HCT116 (cell line): ENCODE measurements around the gene CNTN2. TPM values are rescaled to one million over a fixed set of nuclear protein-coding genes. Genes with fewer than 3 reads are reported as not detected.

ENCODE experiments used
- ATAC-seq: fragments of 200-7000 bp; cut with Tn5 transposase; 2 replicates; pipeline ENCODE4 v1.9.1; 2020; ENCODE audit warnings: mild to moderate bottlenecking, moderate library complexity
- BruUV-seq: library from RNA; stranded (reverse); fragments of 400-500 nt; replicated peaks from 2 replicates; lab custom pipeline; 2021; lab: Mats Ljungman, UMichigan
- CTCF ChIA-PET: fragments of 300-600 bp; sonication (Branson Sonifier 250); formaldehyde crosslinking; loops from one replicate; lab custom pipeline; 2021; ENCODE audit warnings: antibody characterized with exemption; lab: Charles Lee
- POLR2A ChIA-PET: fragments of 300-600, 350-600 bp; sonication (Branson Sonifier 250); formaldehyde crosslinking; loops from one replicate; lab custom pipeline; 2021; ENCODE audit warnings: antibody characterized with exemption; lab: Charles Lee
- RAD21 ChIA-PET, 2 experiments: fragments of 300-600 bp; sonication (Branson Sonifier 250); formaldehyde crosslinking; loops; one replicate each; lab custom pipeline; 2023; ENCODE audit warnings: low total read pairs in 2 of 2; ENCODE audit not compliant: uncharacterized antibody in 2 of 2, unreplicated experiment in 2 of 2, low non-redundant PET in 1 of 2; lab: Charles Lee
- DNase-seq: peaks from one replicate; pipeline ENCODE4 v3.0.0-alpha.2; 2010; ENCODE audit warnings: low read depth, low spot score
- H2AFZ ChIP-seq: fragments of 200-600 bp; shearing (Covaris generic), sonication (generic); 2 replicates; pipeline ENCODE4 v1.6.1; 2017; ENCODE audit warnings: low read depth, mixed run types, mixed read lengths, antibody characterized with exemption, low read length; ENCODE audit not compliant: poor library complexity, severe bottlenecking
- H3K27ac ChIP-seq: 2 replicates; pipeline ENCODE4 v1.5.1; 2012; ENCODE audit warnings: low read depth, low read length
- H3K27me3 ChIP-seq: fragments of 200-600 bp; sonication (generic); 2 replicates; pipeline ENCODE4 v1.6.1; 2016; ENCODE audit warnings: mixed run types, low read length, mixed read lengths; ENCODE audit not compliant: insufficient read depth
- H3K36me3 ChIP-seq, 2 experiments: fragments of 200-500 bp in 1 of 2; fragments of 200-600 bp in 1 of 2; sonication (Bioruptor generic) in 1 of 2; sonication (generic) in 1 of 2; 2 replicates each; pipeline versions ENCODE4 v1.5.1 to v1.6.1; 2014 to 2016; ENCODE audit warnings: low read length in 2 of 2, inconsistent platforms in 1 of 2, mixed read lengths in 1 of 2, mixed run types in 1 of 2; ENCODE audit not compliant: insufficient read depth in 2 of 2, control insufficient read depth in 1 of 2
- H3K4me1 ChIP-seq, 2 experiments: fragments of 200-600 bp in 1 of 2; sonication (generic) in 1 of 2; 2 replicates each; pipeline versions ENCODE4 v1.5.1 to v1.6.1; 2012 to 2017; ENCODE audit warnings: low read length in 2 of 2, inconsistent platforms in 1 of 2, mild to moderate bottlenecking in 1 of 2, mixed read lengths in 1 of 2, mixed run types in 1 of 2, moderate library complexity in 1 of 2; ENCODE audit not compliant: insufficient read depth in 2 of 2, control insufficient read depth in 1 of 2
- H3K4me2 ChIP-seq: fragments of 200-600 bp; sonication (generic); 2 replicates; pipeline ENCODE4 v1.6.1; 2017; ENCODE audit warnings: mixed run types, low read length, mixed read lengths
- H3K4me3 ChIP-seq, 2 experiments: fragments of 200-600 bp in 1 of 2; sonication (generic) in 1 of 2; replicated peaks in 1 of 2; 2 replicates each; pipeline ENCODE4 v1.5.1; 2011 to 2016; ENCODE audit warnings: low read length in 2 of 2, control low read depth in 1 of 2, low read depth in 1 of 2, mild to moderate bottlenecking in 1 of 2, mixed read lengths in 1 of 2, mixed run types in 1 of 2
- H3K79me2 ChIP-seq: fragments of 200-600 bp; sonication (generic); 2 replicates; pipeline ENCODE4 v1.6.1; 2017; ENCODE audit warnings: mild to moderate bottlenecking, mixed run types, low read length, moderate library complexity, mixed read lengths; ENCODE audit not compliant: insufficient read depth
- H3K9ac ChIP-seq: fragments of 200-600 bp; sonication (generic); 2 replicates; pipeline ENCODE4 v1.6.1; 2016; ENCODE audit warnings: low read length, mixed read lengths
- H3K9me2 ChIP-seq: fragments of 200-600 bp; sonication (generic), shearing (Covaris generic); 2 replicates; pipeline ENCODE4 v1.6.1; 2017; ENCODE audit warnings: mixed run types, mild to moderate bottlenecking, moderate library complexity; ENCODE audit not compliant: insufficient read depth
- H3K9me3 ChIP-seq, 2 experiments: fragments of 200-500 bp in 1 of 2; fragments of 200-600 bp in 1 of 2; sonication (Bioruptor generic) in 1 of 2; sonication (generic) in 1 of 2; 2 replicates each; pipeline ENCODE4 v1.6.1; 2014 to 2017; ENCODE audit warnings: low read length in 2 of 2, mixed read lengths in 2 of 2, inconsistent platforms in 1 of 2, low read depth in 1 of 2, mild to moderate bottlenecking in 1 of 2, mixed run types in 1 of 2, moderate library complexity in 1 of 2; ENCODE audit not compliant: control insufficient read depth in 1 of 2, insufficient read depth in 1 of 2
- H4K20me1 ChIP-seq: fragments of 200-600 bp; sonication (generic), shearing (Covaris generic); 2 replicates; pipeline ENCODE4 v1.6.1; 2017; ENCODE audit warnings: mixed run types, mild to moderate bottlenecking, moderate library complexity; ENCODE audit not compliant: insufficient read depth
- CEBPB ChIP-seq: IDR thresholded peaks from 2 replicates; pipeline ENCODE4 v1.6.1; 2012; ENCODE audit warnings: low read depth
- EGR1 ChIP-seq: IDR thresholded peaks from 2 replicates; pipeline ENCODE4 v1.6.1; 2012; ENCODE audit warnings: low read depth
- ELF1 ChIP-seq: IDR thresholded peaks from 2 replicates; pipeline ENCODE4 v1.6.1; 2012; ENCODE audit warnings: low read depth, borderline replicate concordance
- JUND ChIP-seq: IDR thresholded peaks from 2 replicates; pipeline ENCODE4 v1.6.1; 2012
- MAX ChIP-seq: IDR thresholded peaks from 2 replicates; pipeline ENCODE4 v1.6.1; 2012
- POLR2A ChIP-seq: IDR thresholded peaks from 2 replicates; pipeline ENCODE4 v1.7.0; 2011; ENCODE audit warnings: borderline replicate concordance; ENCODE audit not compliant: insufficient read depth, insufficient read length; ENCODE audit errors: extremely low read depth
- RAD21 ChIP-seq: IDR thresholded peaks from 2 replicates; pipeline ENCODE4 v1.6.1; 2012; ENCODE audit warnings: low read depth, mild to moderate bottlenecking
- REST ChIP-seq: IDR thresholded peaks from 2 replicates; pipeline ENCODE4 v1.6.1; 2012; ENCODE audit warnings: low read depth
- ZBTB33 ChIP-seq: IDR thresholded peaks from 2 replicates; pipeline ENCODE4 v1.6.1; 2011; ENCODE audit warnings: mild to moderate bottlenecking, low read length, moderate library complexity; ENCODE audit not compliant: insufficient replicate concordance; ENCODE audit errors: extremely low read depth
- ZFX ChIP-seq: fragments of 450-650 bp; IDR thresholded peaks from 2 replicates; pipeline ENCODE4 v1.6.1; 2017
- ZNF274 ChIP-seq: fragments of 200-500 bp; sonication (Bioruptor generic); IDR thresholded peaks from 2 replicates; pipeline ENCODE4 v1.6.1; 2014; ENCODE audit warnings: mild to moderate bottlenecking, low read depth, low read length, inconsistent platforms
- intact Hi-C: fragments of 100-400 bp; cut with micrococcal nuclease; formaldehyde crosslinking; loops from 2 replicates; pipeline ENCODE4 v1.10.0; 2022
- total RNA-seq: library from RNA; stranded (reverse); gene quantifications from one replicate; pipeline ENCODE4 v1.2.1, GENCODE V29; 2021; ENCODE audit not compliant: unreplicated experiment

Gene CNTN2
- total RNA-seq, 1 experiment from 2014 or later, result 0.15 TPM

GRCh38 chr1:205054013-205054412 lies 11.0 kb downstream of the CNTN2 start:
- Histone ChIP-seq H3K27ac (no peak overlapping the region), H3K79me2 (no peaks in the 10 kb centered on the region), H3K4me3 (no peak overlapping the region), H3K4me2 (no peak overlapping the region), H2AFZ (no peak overlapping the region), H3K9ac (no peak overlapping the region), H3K9me2 (no peaks in the 10 kb centered on the region), H4K20me1 (no peaks in the 10 kb centered on the region), H3K36me3 (no peaks in the 10 kb centered on the region)
- no peak for DNase-seq
- no peak for ATAC-seq
- BruUV-seq, result no TSS peak
- CTCF ChIA-PET, result no interaction called here
- no peak for TF ChIP-seq REST
- TF ChIP-seq CEBPB, result no peak
- TF ChIP-seq JUND, result no peak
- no peak for TF ChIP-seq EGR1
- TF ChIP-seq, all 23 proteins: peak for 0
- intact Hi-C loops, result no loop called here
- ChIA-PET RAD21 (no interaction called here), POLR2A (no interaction called here)
- H3K27me3 ChIP-seq, result no peaks in the 10 kb centered on the region
- H3K4me1 ChIP-seq, result no peaks in the 10 kb centered on the region
- H3K9me3 ChIP-seq, result no peaks in the 10 kb centered on the region

GRCh38 chr1:205056188-205056611 lies 13.2 kb downstream of the CNTN2 start:
- RAD21 ChIA-PET, result no interaction called here
- intact Hi-C loops, result no loop called here
- TF ChIP-seq ZBTB33 (no peak), ELF1 (no peak), ZNF274 (no peak), POLR2A (no peak), EGR1 (no peak), CEBPB (no peak), ZFX (no peak), MAX (no peak), REST (no peak), RAD21 (no peak)

More at GRCh38 chr1:205056188-205056611, 13.2 kb downstream of the CNTN2 start:
- BruUV-seq, result no TSS peak
- H3K4me2 ChIP-seq, result no peak overlapping the region
- H3K4me3 ChIP-seq, result no peak overlapping the region
- H3K9me2 ChIP-seq, result no peaks in the 10 kb centered on the region
- no peaks in the 10 kb centered on the region for H3K79me2 ChIP-seq
- no peaks in the 10 kb centered on the region for H4K20me1 ChIP-seq
- ATAC-seq (no peak), DNase-seq (no peak)
- no peaks in the 10 kb centered on the region for H3K4me1 ChIP-seq
- no peaks in the 10 kb centered on the region for H3K36me3 ChIP-seq
- no peak overlapping the region for H2AFZ ChIP-seq
- ChIA-PET CTCF (no interaction called here), POLR2A (no interaction called here)
- no peak overlapping the region for H3K9ac ChIP-seq
- no peaks in the 10 kb centered on the region for H3K27me3 ChIP-seq
- no peaks in the 10 kb centered on the region for H3K9me3 ChIP-seq
- H3K27ac ChIP-seq, result no peak overlapping the region
